Measurements from ENCODE around the gene HOXB2. TPM values are rescaled to one million over a fixed set of nuclear protein-coding genes. Genes with fewer than 3 reads are reported as not detected.

The HOXB2 gene
- total RNA-seq, 1 donor from 2014 or later: 2.9 TPM

- TF ChIP-seq, protein P1, sequence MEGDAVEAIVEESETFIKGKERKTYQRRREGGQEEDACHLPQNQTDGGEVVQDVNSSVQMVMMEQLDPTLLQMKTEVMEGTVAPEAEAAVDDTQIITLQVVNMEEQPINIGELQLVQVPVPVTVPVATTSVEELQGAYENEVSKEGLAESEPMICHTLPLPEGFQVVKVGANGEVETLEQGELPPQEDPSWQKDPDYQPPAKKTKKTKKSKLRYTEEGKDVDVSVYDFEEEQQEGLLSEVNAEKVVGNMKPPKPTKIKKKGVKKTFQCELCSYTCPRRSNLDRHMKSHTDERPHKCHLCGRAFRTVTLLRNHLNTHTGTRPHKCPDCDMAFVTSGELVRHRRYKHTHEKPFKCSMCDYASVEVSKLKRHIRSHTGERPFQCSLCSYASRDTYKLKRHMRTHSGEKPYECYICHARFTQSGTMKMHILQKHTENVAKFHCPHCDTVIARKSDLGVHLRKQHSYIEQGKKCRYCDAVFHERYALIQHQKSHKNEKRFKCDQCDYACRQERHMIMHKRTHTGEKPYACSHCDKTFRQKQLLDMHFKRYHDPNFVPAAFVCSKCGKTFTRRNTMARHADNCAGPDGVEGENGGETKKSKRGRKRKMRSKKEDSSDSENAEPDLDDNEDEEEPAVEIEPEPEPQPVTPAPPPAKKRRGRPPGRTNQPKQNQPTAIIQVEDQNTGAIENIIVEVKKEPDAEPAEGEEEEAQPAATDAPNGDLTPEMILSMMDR (IDR thresholded peaks at IDR 0.05): no peak
- CTCF ChIA-PET: interaction anchor here (0.7 to 1.0 kb wide), 2 partner anchors 170 to 171 kb away, joined by 3 to 4 read pairs; no protein-coding TSS in a partner anchor
- DNase-seq: no peak
- intact Hi-C loops (cut with micrococcal nuclease): loop anchor here (5.0 kb wide), 1 partner anchor 35 kb away; no protein-coding TSS in a partner anchor
- ATAC-seq (ENCODE audit: low read depth): no peak
- Mint-ChIP-seq H3K36me3 (ENCODE audit: low read depth) (no peaks in the 10 kb centered on the region), H3K4me1 (peaks cover 7% of the 10 kb centered on the region), H3K27ac (no peak overlapping the region), H3K4me3 (no peak overlapping the region), H3K9me3 (no peaks in the 10 kb centered on the region), H3K27me3 (peaks cover 52% of the 10 kb centered on the region)
- POLR2A ChIA-PET: interaction anchor here (1.3 kb wide), 1 partner anchor 9 kb away, joined by 3 read pairs; no protein-coding TSS in a partner anchor
Observed at GRCh38 chr17:48522031-48522653, 22.8 kb downstream of the HOXB2 start.

GRCh38 chr17:48520631-48521079 is 24.3 kb downstream of the HOXB2 start:
- ATAC-seq (ENCODE audit: low read depth) (no peak), DNase-seq (no peak)
- POLR2A ChIA-PET: no interaction called here
- TF ChIP-seq, protein P1 (IDR thresholded peaks at IDR 0.05): no peak
- H3K36me3 Mint-ChIP-seq (ENCODE audit: low read depth): no peaks in the 10 kb centered on the region
- H3K27ac Mint-ChIP-seq: no peak overlapping the region
- intact Hi-C loops (cut with micrococcal nuclease): loop anchor here (5.0 kb wide), 1 partner anchor 37 kb away; no protein-coding TSS in a partner anchor
- no peak overlapping the region for H3K4me3 Mint-ChIP-seq
- H3K4me1 Mint-ChIP-seq: peaks cover 8% of the 10 kb centered on the region
- CTCF ChIA-PET: no interaction called here
- peaks cover 45% of the 10 kb centered on the region for H3K27me3 Mint-ChIP-seq
- H3K9me3 Mint-ChIP-seq: no peaks in the 10 kb centered on the region

DNA sequence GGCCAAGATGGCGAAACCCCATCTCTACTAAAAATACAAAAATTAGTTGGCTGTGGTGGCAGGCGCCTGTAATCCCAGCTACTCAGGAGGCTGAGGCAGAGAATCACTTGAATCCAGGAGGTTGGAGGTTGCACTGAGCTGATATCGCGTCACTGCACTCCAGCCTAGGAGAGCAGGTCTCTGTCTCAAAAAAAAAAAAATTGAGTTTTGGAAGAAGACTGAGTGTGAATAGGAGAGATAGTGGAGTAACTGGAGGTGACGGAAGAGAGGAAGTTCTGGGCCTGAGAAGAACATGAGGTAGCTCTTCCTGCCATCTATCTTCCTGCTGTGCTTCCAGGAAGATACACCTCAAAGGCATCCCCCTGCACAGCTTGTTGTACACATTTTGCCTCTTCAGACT is 25.5 kb downstream of the HOXB2 start:
- intact Hi-C loops (cut with micrococcal nuclease): no loop called here
- TF ChIP-seq, protein P1 (IDR thresholded peaks at IDR 0.05): no peak
- no peak overlapping the region for H3K27ac Mint-ChIP-seq
- no peak for ATAC-seq (ENCODE audit: low read depth)
- H3K4me3 Mint-ChIP-seq: no peak overlapping the region
- no peak for DNase-seq
- ChIA-PET CTCF (no interaction called here), POLR2A (interaction anchor here (0.7 kb wide), 1 partner anchor 101 kb away, joined by 4 read pairs; no protein-coding TSS in a partner anchor)
- peaks cover 8% of the 10 kb centered on the region for H3K4me1 Mint-ChIP-seq
- peaks cover 47% of the 10 kb centered on the region for H3K27me3 Mint-ChIP-seq
- no peaks in the 10 kb centered on the region for H3K36me3 Mint-ChIP-seq (ENCODE audit: low read depth)
- no peaks in the 10 kb centered on the region for H3K9me3 Mint-ChIP-seq

DNA sequence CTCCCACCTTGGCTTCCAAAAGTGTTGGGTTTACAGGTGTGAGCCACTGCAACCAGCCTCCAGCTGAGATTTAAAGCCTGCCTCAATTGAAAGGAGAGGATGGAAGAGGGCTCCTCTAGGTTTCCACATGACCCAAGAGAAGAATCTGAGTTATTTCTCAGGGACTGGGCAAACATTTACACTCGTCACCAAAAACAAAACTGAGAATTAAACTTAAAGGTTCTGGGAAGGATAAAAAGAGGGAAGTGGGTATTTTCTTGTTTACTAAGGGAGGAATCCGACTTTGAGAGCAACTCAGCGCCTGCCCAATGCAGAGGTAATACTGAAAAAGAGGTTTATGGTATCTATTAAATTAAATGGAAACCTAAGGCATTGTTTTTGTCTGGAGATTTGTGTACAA is 27.4 kb downstream of the HOXB2 start:
- ChIA-PET POLR2A (no interaction called here), CTCF (no interaction called here)
- intact Hi-C loops (cut with micrococcal nuclease): no loop called here
- no peaks in the 10 kb centered on the region for H3K9me3 Mint-ChIP-seq
- no peaks in the 10 kb centered on the region for H3K36me3 Mint-ChIP-seq (ENCODE audit: low read depth)
- TF ChIP-seq, protein P1 (IDR thresholded peaks at IDR 0.05): no peak
- H3K4me3 Mint-ChIP-seq: no peak overlapping the region
- no peak for ATAC-seq (ENCODE audit: low read depth)
- no peak for DNase-seq
- peaks cover 21% of the 10 kb centered on the region for H3K4me1 Mint-ChIP-seq
- peaks cover 32% of the 10 kb centered on the region for H3K27me3 Mint-ChIP-seq
- no peak overlapping the region for H3K27ac Mint-ChIP-seq

GRCh38 chr17:48515925-48516900 is 28.7 kb downstream of the HOXB2 start:
- ATAC-seq (ENCODE audit: low read depth) (no peak), DNase-seq (no peak)
- Mint-ChIP-seq H3K4me3 (no peak overlapping the region), H3K27me3 (peaks cover 24% of the 10 kb centered on the region), H3K4me1 (peaks cover 21% of the 10 kb centered on the region), H3K36me3 (ENCODE audit: low read depth) (no peaks in the 10 kb centered on the region), H3K27ac (no peak overlapping the region), H3K9me3 (no peaks in the 10 kb centered on the region)
- ChIA-PET CTCF (no interaction called here), POLR2A (no interaction called here)
- TF ChIP-seq, protein P1 (IDR thresholded peaks at IDR 0.05): no peak
- intact Hi-C loops (cut with micrococcal nuclease): no loop called here

Data from activated B cell treated with CpG ODN at 0.5 μM for 24 hours (primary cell).